Renal pelvis (tissue), 4 donors: ENCODE results near the gene ATP8B3. TPM values are rescaled to one million over a fixed set of nuclear protein-coding genes. Genes with fewer than 3 reads are reported as not detected.
"Not testable (repeated sequence)": the region's sequence is repeated elsewhere in the genome, so short reads cannot be mapped to it uniquely, and the experiment has no call there.

ENCODE experiments used
- DNase-seq: peaks from one replicate; pipeline ENCODE4 v3.0.0-alpha.2; 2013
- polyA plus RNA-seq, 3 donors: library from polyadenylated mRNA; unstranded; fragments of 120-200 nt; gene quantifications; one replicate each; pipeline ENCODE4 v1.2.1, GENCODE V29; 2013; ENCODE audit not compliant: insufficient read length in 3 of 3

The ATP8B3 gene
- polyA plus RNA-seq, 3 donors: 0.58 to 1.0 (median 0.83) TPM

DNA sequence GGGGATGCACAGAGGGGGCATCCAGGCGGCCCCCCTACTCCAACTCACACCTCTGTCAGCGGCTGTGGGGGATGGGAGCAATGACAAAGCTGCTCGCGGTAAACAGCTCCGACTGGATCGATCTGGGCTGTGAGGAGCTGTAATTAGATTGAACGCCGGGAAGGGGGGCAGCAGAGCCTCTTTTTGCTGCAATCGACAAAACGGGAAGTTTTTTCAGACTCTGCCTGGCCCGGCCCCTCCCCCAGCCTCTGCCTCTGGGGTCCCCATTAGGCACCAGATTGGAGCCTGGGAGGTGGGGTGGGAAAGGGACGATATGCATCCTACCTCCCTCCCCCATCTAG lies 42.5 kb downstream of the ATP8B3 start:
- DNase-seq: no peak

DNA sequence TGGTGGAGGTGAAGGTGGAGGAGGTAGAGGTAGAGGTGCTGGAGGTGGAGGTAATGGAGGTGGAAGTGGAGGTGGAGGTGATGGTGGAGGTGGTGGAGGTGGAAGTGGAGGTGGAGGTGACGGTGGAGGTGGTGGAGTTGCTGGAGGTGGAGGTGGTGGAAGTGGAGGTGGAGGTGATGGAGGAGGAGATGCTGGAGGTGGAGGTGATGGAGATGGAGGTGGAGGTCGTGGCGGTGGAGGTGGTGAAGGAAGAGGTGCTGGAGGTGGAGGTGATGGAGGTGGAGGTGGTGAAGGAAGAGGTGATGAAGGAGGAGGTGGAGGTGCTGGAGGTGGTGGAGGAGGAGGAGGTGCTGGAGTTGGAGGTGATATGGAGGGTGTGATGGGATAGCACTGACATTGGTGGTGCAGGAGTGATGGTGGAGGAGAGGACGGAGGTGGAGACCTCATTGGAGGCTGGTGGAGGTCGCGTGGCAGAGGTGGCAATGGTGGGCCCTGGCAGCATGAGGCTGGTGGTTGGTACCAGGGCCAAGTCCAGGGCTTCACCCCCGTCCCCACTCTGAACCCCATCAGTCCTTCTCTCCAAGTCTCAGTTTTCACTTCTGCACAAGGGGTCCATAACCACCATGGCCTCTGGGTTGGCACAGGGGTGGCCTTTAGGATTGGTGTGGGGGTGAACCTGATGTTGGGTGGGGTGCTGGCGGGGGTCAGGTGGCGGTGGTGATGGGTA lies 43.0 kb downstream of the ATP8B3 start:
- DNase-seq: no peak

DNA sequence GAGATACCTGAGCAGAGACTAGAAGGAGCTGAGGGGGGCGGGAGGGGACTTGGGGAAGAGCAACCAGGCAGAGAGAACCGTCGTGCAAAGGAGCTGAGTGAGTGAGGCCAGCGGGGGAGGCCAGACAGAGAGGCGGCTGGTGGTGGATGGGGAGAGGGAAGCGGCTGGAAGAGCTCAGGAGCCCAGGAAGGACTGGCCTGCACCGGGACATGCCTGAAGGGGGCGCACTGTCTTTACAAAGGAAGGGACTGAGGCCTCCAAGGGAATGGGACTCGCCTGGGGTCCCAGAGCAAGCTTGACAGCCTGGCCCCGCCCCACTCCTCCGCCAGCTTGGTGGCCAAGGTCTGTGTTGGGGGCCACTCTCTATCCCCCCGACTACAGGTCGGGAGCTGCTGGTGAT lies 43.8 kb downstream of the ATP8B3 start:
- no peak for DNase-seq

DNA sequence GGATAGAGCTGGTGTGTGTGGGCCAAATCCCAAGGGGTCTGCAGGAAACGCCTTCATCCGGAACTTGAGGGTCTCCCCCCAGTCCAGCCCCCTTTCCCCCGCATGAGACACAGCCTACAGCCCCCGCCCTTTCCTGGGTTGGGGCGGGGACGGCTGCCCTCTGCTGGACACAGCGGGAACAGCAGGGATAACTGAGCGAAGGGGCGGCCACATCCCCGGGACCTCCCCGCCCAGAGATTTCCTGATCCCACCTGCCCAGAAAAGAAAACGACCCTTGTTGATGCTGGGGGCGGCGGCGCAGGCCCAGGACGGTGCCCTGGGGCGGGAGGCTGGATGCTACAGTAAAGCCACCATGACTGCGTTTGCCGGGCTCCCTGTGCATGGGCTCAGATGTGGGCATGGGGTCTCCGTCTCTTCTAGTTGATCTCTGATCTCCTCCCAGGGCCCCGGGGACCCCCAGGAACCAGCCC lies 44.6 kb downstream of the ATP8B3 start:
- no peak for DNase-seq

DNA sequence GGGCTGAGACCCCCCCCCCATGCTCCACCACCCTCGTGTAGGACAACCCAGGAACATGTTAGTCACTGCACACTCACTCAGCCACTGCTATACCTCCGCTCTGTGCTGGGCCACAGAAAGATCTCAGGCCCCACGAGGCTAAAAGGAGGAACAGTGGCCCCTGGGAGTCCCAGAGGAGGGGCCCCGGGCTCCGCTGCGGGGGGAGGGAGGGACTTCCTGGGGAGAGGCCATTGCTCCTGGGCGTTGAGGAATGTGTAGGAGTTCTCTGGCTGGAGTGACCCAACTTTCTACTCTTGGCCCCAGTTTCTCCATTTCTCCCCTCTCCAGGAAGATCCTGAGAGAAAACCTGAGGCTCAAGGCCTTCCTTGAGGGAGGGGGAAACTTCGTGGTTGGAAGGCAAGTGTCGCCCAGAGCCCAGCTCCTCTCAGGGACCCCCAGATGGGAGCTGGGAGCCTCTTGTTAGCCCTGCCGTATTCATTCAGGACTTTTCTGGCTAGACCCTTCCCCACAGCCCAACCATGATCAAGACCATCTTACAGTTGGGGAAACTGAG lies 45.2 kb downstream of the ATP8B3 start:
- no peak for DNase-seq

DNA sequence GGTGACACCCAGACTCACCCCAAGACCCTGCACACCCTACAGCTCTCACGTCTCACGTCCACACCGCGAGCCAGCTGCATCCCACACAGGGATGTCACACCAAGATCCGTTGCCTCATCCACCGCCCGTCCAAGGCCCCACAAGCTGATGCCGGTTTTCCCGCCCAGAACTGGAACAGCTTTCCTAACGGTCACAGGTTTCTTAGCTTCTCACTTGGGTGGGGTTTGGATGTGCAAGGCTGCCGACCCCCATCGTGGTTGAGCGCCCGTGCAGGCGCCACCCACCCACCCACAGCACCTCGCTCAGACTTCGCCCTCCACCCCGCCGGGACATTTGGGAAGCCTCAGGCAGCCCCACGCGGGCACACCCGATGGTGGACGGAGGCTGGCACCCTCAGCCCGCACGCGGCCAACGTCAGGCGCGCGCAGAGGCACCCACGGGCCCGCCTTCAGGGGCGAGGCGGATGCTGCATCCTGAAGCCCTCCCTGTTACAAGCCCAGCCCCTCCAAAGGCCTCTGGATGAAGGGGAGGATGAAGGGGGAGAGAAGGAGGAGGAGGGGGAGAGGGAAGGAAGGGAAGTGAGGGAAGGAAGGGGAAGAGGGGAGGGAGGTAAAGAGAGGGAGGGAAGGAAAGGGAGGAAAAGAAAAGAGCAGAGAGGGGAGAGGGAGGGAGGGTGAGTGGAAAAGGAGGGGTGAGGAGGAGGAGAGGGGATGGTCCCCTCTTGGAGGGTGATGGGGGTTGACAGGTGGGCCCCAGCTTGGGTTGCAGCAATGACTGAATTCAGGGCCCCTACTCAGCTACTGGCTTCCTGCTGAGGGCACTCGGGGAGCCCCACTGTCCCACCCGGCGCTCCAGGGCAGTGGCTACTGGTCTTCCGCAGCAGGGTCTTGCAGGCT lies 45.9 kb downstream of the ATP8B3 start:
- no peak for DNase-seq

DNA sequence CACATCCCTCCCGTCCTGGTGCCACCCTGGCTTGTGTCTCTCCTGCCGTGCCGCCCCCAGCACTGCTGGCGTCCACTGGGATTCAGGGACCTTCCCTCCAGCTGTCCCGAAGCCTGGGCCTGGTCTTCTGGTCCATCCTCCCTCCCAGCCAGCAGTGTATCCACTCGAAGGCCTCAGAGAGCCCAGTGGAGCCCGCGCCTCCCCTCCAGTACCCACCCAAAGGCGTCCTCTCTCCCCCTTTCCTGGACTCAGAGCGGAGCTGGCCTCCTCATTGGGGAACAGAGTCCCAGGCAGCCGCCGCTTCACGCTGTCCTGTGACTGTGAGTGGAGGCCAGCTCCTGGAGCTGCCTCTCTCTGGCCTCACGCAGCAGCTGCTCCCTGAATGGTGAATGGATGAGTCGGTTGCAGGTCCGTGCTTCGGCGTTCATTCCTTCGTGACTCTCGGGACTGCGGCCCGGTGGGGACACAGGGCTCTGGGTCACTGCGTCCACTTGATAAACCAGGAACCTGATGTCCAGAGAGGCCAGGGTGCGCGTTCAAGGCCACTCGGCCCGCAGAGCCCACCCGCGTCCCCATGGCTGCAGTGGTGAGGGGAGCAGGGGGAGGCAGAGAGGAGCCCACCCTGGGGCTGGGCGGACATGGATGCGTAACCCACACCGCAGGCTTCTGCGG lies 46.7 kb downstream of the ATP8B3 start:
- no peak for DNase-seq

DNA sequence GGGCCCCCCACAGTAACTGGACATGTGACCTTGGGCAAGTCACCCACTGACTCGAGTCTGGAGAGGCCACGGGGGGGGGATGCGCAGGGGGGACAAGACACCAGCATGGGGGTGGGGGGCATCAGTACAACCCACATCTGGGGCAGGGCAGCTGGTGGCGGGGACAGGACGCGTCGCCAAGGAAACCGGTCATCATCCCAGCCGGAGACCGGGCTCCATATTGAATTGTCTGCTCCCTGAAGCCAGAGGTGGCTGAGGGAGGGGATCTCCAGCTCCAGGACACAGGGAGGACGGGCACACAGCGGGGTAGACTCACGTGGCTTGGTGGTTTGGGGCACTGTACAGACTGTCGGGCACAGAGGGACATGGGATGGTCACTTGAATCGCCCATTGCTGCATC lies 47.3 kb downstream of the ATP8B3 start:
- DNase-seq: no peak

DNA sequence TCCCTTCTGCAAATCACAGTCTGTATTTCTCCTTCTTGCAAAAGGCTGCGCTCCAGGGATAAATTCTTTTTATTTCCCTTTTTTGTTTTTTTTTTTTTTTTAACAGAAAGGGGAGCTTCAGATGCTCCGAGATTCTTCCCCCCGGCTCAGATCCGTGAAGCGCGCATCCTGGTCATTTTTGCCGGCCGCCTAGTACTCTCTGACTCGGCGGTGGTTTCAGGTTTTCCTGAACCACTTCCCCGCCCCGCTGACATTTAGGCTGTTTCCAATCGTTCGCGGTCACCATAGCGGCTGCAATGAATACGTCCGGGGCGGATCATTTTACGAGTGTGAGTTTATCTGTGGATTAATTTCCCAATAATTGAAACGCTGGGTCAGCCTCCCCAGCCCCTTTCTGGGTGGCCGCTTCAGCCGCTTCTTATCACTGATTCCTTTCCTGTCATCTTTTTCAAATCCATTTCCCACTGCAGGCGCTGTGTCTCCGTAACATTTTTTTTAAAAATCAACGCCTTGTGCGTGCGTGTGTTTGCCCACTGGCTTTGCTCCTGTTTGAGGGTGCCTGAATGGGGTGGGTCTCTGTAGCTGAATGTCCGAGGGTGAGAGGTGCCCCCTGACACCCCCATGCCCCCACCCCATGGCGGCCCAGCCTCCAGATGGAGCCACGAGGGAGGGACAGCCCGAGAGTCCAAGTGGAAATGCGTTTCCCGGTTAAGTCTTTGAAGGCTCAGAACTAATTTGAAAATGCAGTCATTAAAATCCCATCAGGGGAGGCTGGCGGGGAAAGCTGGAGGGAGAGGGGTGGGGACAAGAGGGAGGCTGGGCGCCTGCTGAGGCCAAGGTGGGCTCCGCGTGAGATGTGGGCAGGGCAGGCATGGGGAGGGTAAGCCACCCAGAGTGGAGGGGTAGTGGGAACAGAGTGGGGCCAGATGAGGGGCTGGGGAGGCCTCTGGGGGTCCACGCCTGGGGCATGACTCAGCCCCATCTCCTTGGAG lies 48.1 kb downstream of the ATP8B3 start:
- DNase-seq: no peak

DNA sequence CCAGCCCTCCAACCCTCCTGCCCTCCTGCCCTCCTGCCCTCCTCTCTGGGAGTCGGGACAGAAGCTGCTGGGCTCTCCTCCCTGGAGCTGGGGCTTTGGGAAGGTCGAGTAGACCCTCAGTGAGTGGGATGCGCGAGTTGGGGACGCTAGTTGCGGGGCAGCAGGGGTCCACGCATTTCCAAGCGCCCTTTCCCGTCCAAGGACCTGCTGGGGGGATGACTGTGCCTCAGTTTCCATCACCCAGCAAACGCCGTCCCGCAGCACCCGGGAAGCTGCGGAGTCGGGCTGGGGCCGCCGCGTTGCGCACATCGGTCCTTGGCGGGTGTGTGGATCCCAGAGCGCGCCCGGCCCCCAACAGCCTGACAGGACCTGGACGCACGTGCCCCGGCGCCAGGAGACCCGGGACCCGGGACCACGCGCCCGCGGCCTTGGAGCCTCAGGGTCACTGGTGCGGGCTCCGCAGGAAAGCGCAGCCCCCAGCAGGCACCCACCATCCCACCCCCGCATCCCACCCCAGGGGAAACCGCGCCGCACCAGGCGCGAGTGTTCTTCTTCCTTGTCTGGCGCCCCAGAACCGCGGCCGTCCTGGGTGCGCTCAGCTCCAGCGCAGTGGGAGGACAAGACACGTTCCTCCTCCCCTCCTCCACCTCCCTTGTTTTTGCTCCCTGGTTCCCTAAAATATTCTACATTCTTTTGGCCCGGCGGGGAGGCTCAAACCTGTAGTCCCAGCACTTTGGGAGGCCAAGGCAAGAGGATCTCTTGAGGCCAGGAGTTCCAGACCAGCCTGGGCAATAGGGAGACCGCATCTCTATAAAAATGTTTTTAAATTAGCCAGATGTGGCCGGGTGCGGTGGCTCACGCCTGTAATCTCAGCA lies 49.6 kb downstream of the ATP8B3 start:
- no peak for DNase-seq

DNA sequence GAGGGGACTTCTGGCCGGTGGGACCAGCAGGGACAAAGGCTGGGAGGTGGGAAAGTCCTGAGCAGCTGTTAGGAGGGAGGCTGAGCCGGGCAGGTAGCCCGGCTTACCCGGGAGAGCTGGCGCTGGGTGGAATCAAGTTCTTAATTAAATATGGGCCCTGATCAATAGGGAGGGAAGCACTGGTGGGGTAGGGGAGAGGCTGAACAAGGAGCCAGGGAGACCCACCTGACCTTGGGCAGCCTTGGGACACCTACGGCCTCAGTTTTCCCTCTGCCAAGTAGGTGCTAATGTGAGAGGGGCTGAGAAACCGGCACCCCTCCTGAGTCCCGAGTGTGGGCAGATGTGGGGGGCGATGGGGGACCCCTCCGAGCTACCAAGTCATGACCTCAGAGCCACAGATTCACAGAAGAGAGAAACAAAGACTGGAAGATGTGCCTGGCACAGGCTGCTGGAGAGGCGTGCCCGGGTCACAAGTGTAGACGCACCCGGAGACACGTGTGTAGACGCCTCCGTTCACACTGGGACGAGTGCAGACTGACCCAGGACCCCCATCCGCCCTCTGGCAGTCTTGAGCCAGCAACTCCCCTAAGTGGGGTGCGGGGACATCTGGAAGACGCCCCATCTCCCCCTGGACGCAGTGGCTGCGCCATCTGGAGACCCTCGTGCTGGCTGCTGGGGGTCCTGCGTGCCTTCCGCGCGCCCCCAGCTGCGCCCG lies 50.4 kb downstream of the ATP8B3 start:
- DNase-seq: no peak

DNA sequence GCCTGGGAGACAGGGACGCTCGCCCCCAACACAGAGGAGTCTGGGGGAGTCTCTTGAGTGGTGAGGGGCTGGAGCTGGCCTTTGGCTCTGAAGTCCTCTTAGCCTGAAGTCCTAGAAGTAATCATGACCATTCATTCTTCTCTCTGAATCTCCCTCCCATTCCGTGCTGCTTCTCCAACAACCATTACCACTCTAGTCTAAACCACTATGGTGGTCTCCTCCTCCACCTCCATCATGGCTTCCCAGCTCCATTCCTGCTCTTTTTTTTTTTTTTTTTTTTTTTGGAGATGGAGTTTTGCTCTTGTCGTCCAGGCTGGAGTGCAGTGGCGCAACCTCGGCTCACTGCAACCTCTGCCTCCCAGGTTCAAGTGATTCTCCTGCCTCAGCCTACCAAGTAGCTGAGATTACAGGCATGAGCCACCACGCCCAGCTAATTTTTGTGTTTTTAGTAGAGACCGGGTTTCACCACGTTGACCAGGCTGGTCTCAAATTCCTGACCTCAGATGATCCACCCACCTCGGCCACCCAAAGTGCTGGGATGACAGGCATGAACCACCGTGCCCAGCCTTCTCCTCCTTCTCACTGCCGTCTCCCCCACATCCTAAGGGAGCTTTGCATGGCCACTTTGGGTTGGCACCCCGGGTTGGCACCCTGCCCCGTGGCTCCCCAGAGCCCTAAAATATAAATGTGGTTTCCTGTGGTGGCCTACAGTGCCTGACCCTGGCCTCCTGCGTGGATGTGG lies 51.1 kb downstream of the ATP8B3 start:
- not testable (repeated sequence) for DNase-seq

DNA sequence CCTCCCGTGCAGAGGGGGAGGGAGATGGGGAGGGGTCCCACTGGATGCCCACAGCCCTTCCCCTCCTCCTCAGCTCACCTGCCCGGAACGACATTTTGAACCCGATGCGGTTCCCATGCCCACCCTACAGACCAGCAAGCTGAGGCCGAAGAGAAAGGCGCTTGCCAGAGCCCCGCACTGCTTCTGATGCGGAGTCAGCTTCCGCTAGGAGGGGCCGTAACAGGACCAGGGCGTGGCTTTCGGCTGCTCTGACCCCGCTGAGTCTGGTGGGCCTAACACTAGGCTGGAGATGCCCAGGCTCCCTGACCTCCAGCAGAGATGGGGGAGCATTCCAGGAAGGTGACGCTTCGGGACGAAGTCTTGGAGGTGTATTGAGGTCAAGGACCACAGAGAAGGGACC lies 52.1 kb downstream of the ATP8B3 start:
- DNase-seq: no peak

DNA sequence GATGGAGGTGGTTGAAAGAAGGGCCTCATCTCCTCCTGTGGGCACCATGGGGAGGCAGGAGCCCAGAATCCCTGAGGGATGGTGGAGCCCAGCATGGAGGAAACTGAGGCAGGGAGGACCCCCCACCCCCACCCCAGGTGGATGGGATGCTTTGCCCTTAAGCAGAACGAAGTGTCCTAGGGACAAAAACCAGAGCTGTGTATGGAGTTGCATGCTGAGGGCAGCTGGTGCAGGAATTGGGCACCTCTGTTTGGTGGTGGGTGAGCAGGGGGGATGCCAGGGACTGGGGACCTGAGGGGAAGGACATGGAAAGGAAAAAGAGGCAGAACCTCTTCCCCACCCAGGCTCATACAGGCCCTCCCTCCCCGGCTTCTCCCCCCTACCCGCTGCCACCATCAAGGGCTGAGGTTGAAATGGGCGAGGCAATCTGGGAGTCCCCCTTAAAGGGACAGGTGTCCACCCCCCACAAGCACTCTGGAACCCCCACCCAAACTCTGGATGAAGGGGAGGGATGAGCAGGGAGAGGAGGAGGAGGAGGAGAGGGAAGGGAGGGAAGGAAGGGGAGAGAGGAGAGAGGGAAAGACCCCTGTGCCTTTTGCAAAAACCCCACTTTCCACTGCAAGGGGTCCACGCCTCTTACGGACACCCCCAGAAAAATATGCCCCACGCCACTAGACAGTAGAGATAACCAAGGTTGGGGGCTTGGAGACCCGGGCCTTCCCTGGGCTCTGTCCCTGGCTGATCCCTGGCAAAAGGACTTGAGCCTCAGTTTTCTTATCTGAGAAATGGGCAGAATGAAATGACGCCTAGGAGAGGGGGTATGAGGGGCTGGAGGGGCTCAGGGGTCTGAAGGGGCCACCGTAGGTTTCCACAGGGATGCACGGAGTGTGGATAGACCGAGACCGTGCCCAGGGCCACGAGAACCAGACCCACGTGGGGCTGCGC lies 52.8 kb downstream of the ATP8B3 start:
- no peak for DNase-seq

DNA sequence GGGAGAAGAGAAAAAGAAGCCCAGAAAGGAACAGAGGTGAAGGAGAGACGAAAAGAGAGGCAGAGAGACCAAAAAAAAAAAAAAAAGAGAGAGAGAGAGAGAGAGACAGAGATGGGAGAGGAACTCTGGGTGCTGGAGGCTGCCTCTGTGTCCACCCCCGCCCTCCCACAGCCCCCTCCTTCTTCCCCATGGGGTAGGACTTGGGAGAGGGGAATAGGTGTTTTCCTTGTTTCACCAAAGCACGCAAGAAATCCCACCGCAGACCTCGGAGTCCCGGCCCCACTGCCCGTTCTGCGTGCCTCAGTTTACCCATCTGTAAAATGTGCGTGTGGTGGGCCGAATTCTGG lies 53.9 kb downstream of the ATP8B3 start:
- no peak for DNase-seq

DNA sequence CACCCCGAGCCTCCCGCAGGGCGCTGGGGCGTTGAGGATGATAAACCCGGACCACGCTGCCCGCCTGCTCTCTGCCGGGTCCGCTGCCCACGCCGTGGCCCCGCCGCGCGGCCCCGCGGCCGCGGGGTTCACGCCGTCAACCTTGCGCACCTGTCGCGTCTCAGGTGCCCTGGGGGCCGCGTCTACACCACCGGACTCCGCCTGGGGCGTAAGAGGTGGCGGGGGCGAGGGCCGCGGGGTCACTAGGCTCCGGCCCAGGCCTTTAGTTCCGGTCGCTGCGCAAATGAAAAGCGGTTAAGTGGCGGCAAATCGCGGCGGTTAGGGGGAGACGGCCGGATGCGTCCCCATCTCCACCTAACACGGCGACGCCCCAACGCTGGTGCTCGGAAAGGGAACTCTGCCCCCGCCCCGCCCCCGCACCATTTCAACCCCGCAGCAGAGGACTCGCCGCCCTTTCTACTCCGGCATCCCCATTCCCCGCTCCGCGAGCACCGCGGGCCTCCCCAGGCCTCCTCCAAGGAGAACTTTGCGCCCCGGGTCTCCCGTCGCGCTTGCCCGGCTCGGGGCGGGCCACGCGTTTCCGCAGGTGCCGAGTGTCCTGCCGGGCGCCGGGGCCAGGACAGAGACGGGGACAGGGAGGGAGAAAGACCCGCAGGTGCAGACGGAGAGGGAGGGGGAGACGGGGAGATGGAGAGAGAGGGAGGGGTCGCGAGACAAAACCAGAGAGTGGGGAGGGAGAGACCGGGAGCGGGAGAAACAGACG lies 54.4 kb downstream of the ATP8B3 start:
- DNase-seq: no peak
